Skin epidermis (tissue), 12 donors: Measurements from ENCODE around the gene FOCAD.

ENCODE experiments used
- H3K27ac ChIP-seq, 21 experiments: fragments of 200-600 bp; sonication (generic) in 11 of 21; one replicate each; pipeline ENCODE4 v1.5.0; 2020; ENCODE audit warnings: mild to moderate bottlenecking in 3 of 21, inconsistent platforms in 2 of 21, moderate library complexity in 2 of 21
- H3K4me3 ChIP-seq, 7 experiments: fragments of 200-600 bp; sonication (generic) in 2 of 7; one replicate each; pipeline ENCODE4 v1.5.0; 2020; ENCODE audit warnings: inconsistent platforms in 2 of 7, mild to moderate bottlenecking in 2 of 7, moderate library complexity in 1 of 7

The FOCAD gene

GRCh38 chr9:20783057-20784038 lies 99.3 kb downstream of the FOCAD start:
- no peak overlapping the region for H3K27ac ChIP-seq
- no peak overlapping the region for H3K4me3 ChIP-seq

DNA sequence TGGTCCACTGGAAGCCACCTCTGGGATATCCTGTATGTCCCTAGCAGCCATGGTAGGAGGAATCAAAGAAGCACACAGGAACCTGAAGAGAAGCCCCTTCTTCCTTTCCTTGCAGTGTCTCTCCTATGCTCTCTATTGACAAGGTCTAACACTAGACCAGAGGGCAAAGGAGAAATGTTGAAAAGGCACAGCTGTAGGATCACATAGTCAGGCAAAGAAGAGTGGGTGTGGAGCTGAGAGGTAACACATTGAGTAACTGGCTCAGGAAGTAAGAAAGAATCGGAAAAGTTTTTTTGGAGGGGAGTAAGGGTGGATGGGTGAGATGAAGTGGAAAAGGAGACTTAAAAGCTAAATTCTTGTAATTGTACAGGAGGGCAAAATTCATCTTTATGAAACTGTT lies 100.1 kb downstream of the FOCAD start:
- Histone ChIP-seq H3K4me3 (no peak overlapping the region), H3K27ac (no peak overlapping the region)

GRCh38 chr9:20786807-20787206 lies 102.7 kb downstream of the FOCAD start:
- H3K27ac ChIP-seq, result no peak overlapping the region
- no peak overlapping the region for H3K4me3 ChIP-seq

GRCh38 chr9:20788526-20789451 lies 104.7 kb downstream of the FOCAD start:
- Histone ChIP-seq H3K27ac (no peak overlapping the region), H3K4me3 (no peak overlapping the region)

- no peak overlapping the region for H3K4me3 ChIP-seq
- no peak overlapping the region for H3K27ac ChIP-seq
Measured at GRCh38 chr9:20790721-20791120, 106.7 kb downstream of the FOCAD start.

GRCh38 chr9:20791682-20792081 lies 107.6 kb downstream of the FOCAD start:
- no peak overlapping the region for H3K4me3 ChIP-seq
- H3K27ac ChIP-seq, result no peak overlapping the region

DNA sequence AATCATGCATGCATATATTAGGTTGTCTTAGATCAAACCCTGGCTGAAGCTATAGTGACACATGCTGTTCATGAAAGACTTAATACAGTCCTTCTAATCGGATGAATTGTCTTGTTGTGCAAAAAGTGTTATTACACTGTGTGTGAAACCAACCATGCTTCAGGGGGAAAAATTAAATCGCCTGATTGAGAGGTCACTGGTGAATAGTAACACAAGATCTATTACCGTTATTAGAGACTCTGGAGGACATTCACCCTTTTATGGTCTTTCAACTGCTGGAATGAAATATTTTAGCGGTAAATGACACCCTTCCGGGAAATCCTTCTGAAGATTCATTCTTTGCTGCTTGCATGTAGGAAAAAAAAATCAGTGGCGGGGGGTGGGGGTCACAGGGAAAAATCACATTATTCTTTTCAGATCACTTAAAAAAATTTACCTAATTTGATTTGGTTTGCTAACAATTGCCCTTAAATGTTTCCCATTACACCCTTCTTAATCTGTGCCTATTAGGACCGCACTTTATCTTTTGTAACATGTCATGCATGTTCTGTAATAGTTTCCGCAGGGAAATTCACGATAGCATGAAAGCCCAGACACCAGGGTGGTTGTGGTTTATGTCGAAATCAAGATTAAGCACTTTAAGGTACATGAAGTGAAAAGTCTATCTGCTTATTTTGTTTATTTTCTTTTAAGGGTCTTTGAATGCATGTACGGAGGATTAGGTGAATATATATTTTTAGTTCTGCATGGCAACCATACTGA lies 120.6 kb downstream of the FOCAD start:
- no peak overlapping the region for H3K4me3 ChIP-seq
- H3K27ac ChIP-seq, result no peak overlapping the region

DNA sequence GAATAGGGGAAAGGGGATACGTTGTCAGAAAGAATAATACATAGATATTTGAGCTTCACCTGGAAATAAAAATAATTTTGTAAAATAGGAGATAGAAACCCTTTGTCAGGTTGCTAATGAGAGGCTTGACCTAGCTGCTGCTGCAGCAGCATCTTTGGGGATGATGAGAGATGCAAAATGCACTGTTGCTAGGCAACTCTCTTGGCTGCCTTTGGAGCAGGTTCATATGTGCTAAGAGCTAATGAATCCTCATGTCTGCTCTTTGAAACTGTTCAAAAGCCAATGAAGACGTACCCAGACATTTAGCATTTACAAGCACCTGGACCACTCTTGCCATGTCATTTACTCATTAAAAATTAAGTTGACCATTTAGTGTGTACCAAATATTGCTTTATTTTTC lies 121.7 kb downstream of the FOCAD start:
- Histone ChIP-seq H3K4me3 (no peak overlapping the region), H3K27ac (no peak overlapping the region)

DNA sequence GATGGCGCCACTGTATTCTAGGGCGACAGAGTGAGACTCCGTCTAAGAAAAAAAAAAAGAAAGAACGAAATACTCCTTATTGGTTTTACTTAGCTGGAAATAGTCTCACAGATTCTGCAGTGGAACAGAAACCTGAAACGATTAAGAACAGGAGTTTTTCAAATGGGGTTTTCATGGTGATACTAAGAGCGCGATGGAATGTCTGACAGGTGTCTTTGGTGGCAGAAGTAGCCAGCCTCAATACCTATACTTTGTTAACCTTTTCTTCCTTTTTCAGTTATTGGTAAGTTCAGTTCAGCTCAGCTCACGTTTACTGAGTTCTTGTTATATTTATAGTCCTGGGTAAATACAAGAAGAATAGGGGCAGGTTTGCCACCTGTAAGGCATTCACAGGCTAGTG lies 123.9 kb downstream of the FOCAD start:
- Histone ChIP-seq H3K4me3 (no peak overlapping the region), H3K27ac (no peak overlapping the region)

GRCh38 chr9:20811872-20812271 lies 127.8 kb downstream of the FOCAD start:
- no peak overlapping the region for H3K4me3 ChIP-seq

GRCh38 chr9:20815923-20816703 lies 132.1 kb downstream of the FOCAD start:
- H3K27ac ChIP-seq, result no peak overlapping the region

More at GRCh38 chr9:20811872-20812271, 127.8 kb downstream of the FOCAD start:
- H3K27ac ChIP-seq, result no peak overlapping the region

DNA sequence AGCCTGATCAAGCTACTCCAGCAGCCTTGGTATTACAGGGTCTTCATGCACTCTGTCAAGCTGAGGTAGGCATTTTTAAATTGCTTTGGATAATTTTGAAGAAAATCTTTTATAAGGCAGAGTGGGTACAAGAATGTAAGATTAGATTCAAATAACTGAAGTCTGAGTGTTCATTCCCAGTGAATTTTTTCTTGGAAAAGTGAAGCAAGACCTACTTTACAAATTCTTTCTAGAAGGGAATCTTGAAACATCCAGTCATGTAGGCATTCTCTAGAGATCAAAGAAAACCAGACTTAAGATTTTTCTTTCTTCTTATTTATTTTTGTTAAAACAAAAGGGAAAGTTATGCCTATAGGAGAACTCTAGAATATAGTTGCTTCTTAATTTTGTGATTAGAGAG lies 139.0 kb downstream of the FOCAD start:
- no peak overlapping the region for H3K4me3 ChIP-seq
- no peak overlapping the region for H3K27ac ChIP-seq

More at GRCh38 chr9:20815923-20816703, 132.1 kb downstream of the FOCAD start:
- H3K4me3 ChIP-seq, result no peak overlapping the region

DNA sequence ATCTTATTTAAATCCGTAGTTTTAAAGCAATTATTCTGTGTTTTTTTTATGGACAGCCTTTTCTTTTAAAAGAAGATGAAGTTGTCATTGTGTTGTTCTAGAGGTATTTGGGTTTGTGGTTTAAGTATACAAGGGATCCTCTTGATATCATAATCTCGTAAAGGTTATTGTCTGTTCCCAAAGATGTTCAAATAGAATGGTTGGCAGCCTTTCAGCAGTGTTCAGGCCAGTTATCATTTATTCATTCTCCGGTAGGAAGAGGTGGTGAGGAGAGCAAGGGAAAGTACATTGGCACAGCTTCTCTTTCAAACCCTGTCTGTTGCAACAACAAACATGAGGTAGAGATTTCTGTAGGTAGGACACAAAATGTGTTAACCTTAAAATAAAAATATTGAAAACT lies 147.0 kb downstream of the FOCAD start:
- H3K4me3 ChIP-seq, result no peak overlapping the region
- no peak overlapping the region for H3K27ac ChIP-seq

DNA sequence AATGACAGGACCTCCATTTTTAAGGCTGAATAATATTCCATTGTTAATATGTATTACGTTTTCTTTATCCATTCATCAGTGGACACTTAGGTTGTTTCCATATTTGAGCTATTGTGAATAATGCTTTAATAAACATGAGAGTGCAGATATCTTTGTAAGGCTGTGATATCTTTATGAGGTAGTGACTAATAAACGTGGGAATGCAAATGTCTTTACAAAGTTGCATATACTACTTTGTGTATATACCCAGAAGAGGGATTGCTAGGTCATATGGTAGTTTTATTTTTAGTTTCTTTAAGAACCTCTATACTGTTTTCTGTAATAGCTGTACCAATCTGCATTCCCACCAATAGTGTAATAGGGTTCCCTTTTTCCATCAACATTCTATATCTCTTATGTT lies 148.7 kb downstream of the FOCAD start:
- H3K27ac ChIP-seq, result no peak overlapping the region
- no peak overlapping the region for H3K4me3 ChIP-seq

GRCh38 chr9:20835377-20836286 lies 151.6 kb downstream of the FOCAD start:
- H3K4me3 ChIP-seq, result no peak overlapping the region
- H3K27ac ChIP-seq, result no peak overlapping the region

GRCh38 chr9:20837166-20837565 lies 153.1 kb downstream of the FOCAD start:
- Histone ChIP-seq H3K27ac (no peak overlapping the region), H3K4me3 (no peak overlapping the region)

DNA sequence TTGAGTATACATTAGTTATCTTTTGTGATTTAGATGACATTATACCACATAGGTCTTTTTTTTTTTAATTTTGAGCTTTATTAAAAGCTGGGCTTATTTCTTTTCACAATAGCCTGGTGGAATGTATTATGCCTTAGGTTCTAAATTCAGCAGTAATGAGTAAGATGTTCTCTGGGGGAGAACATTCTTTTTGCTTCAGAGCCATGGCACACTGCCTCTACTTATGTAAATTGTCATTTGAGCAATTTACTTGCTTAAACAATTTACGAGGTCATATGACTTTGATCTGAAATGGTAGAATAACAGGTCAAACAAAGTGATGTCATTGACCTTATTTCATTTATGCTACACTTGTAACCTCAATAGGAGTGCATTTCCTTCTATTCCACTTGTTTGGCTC lies 154.2 kb downstream of the FOCAD start:
- Histone ChIP-seq H3K27ac (no peak overlapping the region), H3K4me3 (no peak overlapping the region)

- Histone ChIP-seq H3K27ac (no peak overlapping the region), H3K4me3 (no peak overlapping the region)
Measured at GRCh38 chr9:20844916-20845315, 160.9 kb downstream of the FOCAD start.
